Suprapubic skin (tissue), 4 donors: ENCODE results near the gene RASSF5. TPM values are rescaled to one million over a fixed set of nuclear protein-coding genes. Genes with fewer than 3 reads are reported as not detected.

Experiments used
- DNase-seq, 2 donors: peaks; one replicate each; pipeline ENCODE4 v3.0.0-alpha.2; 2019; ENCODE audit warnings: low spot score in 2 of 2
- H3K27ac ChIP-seq: fragments of 200-600 bp; sonication (generic); one replicate; pipeline ENCODE4 v1.5.1; 2019
- H3K27me3 ChIP-seq: fragments of 200-600 bp; sonication (generic); one replicate; pipeline ENCODE4 v1.5.1; 2019
- H3K36me3 ChIP-seq: fragments of 200-600 bp; sonication (generic); one replicate; pipeline ENCODE4 v1.5.1; 2019
- H3K4me1 ChIP-seq: fragments of 200-600 bp; sonication (generic); one replicate; pipeline ENCODE4 v1.5.1; 2019
- H3K4me3 ChIP-seq: fragments of 200-600 bp; sonication (generic); one replicate; pipeline ENCODE4 v1.5.1; 2019; ENCODE audit warnings: mild to moderate bottlenecking
- H3K9me3 ChIP-seq: fragments of 200-600 bp; sonication (generic); one replicate; pipeline ENCODE4 v1.5.1; 2019
- EP300 ChIP-seq: sonication (generic); formaldehyde crosslinking; IDR thresholded peaks from one replicate; pipeline ENCODE4 v1.6.1; 2017; ENCODE audit warnings: antibody characterized with exemption
- POLR2A ChIP-seq, 2 donors: fragments of 450-650 bp; IDR thresholded peaks; one replicate each; pipeline ENCODE4 v1.6.1; 2017; ENCODE audit warnings: antibody characterized with exemption in 2 of 2, mild to moderate bottlenecking in 2 of 2, moderate library complexity in 2 of 2
- POLR2AphosphoS5 ChIP-seq, 3 donors: sonication (generic); formaldehyde crosslinking; IDR thresholded peaks; one replicate each; pipeline ENCODE4 v1.6.1; 2017; ENCODE audit warnings: antibody characterized with exemption in 3 of 3
- WGBS: methylation state at CpG from one replicate; pipeline ENCODE4 v1.1.5; 2018; 5-methylcytosine and 5-hydroxymethylcytosine counted together
- total RNA-seq, 4 donors: library from RNA; depleted of rRNA; stranded (reverse); fragments of >200 nt; gene quantifications; one replicate each; pipeline ENCODE4 v1.1.0, GENCODE V29; 2016
- TF ChIP-seq, protein P1 (sequence below), 2 donors: fragments of 200-600 bp in 1 of 2; fragments of 450-650 bp in 1 of 2; sonication (generic) in 1 of 2; IDR thresholded peaks; one replicate each; pipeline ENCODE4 v1.5.1; 2016 to 2019; ENCODE audit warnings: antibody characterized with exemption in 2 of 2, mild to moderate bottlenecking in 1 of 2, moderate library complexity in 1 of 2

RASSF5 gene
- total RNA-seq, 4 donors from 2014 or later: 34.8 to 74.5 (median 64.9) TPM

DNA sequence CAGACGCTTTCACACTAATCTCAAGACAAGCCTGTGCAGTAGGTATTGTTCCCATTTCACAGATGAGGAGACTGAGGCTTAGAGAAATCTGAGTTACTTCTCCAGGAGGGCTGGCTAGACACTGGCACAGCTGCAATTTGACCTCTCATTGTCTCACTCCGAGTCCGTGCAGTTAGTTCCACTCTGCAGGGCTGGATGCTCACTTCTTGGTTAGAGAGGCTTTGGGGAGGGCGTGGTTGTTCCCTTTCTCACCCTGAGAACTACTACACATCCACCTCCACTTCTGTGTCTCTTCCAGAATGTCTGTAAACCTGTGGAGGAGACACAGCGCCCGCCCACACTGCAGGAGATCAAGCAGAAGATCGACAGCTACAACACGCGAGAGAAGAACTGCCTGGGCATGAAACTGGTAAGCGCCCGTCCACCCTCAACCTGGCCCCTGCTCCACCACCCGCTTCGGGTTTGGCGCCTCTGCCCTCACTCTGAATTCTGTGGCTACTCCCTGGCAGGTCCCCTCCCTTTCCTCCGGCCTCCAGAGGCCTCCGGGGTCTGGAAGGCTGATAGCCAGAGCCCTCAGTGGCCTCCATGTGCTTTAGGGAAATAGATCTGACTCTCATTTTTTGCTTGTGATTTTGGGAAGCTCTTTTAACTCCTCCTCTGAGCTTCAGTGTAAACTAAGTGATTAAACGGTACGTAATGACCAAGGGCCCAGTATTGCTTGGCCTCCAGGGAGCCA, 75.8 kb downstream of the RASSF5 start:
- peaks cover 69% of the 10 kb centered on the region for H3K4me1 ChIP-seq
- no peak overlapping the region for H3K4me3 ChIP-seq
- TF ChIP-seq, protein P1, sequence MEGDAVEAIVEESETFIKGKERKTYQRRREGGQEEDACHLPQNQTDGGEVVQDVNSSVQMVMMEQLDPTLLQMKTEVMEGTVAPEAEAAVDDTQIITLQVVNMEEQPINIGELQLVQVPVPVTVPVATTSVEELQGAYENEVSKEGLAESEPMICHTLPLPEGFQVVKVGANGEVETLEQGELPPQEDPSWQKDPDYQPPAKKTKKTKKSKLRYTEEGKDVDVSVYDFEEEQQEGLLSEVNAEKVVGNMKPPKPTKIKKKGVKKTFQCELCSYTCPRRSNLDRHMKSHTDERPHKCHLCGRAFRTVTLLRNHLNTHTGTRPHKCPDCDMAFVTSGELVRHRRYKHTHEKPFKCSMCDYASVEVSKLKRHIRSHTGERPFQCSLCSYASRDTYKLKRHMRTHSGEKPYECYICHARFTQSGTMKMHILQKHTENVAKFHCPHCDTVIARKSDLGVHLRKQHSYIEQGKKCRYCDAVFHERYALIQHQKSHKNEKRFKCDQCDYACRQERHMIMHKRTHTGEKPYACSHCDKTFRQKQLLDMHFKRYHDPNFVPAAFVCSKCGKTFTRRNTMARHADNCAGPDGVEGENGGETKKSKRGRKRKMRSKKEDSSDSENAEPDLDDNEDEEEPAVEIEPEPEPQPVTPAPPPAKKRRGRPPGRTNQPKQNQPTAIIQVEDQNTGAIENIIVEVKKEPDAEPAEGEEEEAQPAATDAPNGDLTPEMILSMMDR (IDR thresholded peaks at IDR 0.05): no peak
- TF ChIP-seq EP300: no peak
- no peak for TF ChIP-seq POLR2A (IDR thresholded peaks at IDR 0.05)
- TF ChIP-seq POLR2AphosphoS5 (IDR thresholded peaks at IDR 0.05): no peak
- WGBS: 59% methylated on average over 17 of the region's 18 CpGs
- H3K36me3 ChIP-seq: peaks cover 33% of the 10 kb centered on the region
- no peaks in the 10 kb centered on the region for H3K27me3 ChIP-seq
- peak overlapping the region; percentile 26 for H3K27ac ChIP-seq
- DNase-seq: peak in 1 of 2 donors; percentile 58
- no peaks in the 10 kb centered on the region for H3K9me3 ChIP-seq

DNA sequence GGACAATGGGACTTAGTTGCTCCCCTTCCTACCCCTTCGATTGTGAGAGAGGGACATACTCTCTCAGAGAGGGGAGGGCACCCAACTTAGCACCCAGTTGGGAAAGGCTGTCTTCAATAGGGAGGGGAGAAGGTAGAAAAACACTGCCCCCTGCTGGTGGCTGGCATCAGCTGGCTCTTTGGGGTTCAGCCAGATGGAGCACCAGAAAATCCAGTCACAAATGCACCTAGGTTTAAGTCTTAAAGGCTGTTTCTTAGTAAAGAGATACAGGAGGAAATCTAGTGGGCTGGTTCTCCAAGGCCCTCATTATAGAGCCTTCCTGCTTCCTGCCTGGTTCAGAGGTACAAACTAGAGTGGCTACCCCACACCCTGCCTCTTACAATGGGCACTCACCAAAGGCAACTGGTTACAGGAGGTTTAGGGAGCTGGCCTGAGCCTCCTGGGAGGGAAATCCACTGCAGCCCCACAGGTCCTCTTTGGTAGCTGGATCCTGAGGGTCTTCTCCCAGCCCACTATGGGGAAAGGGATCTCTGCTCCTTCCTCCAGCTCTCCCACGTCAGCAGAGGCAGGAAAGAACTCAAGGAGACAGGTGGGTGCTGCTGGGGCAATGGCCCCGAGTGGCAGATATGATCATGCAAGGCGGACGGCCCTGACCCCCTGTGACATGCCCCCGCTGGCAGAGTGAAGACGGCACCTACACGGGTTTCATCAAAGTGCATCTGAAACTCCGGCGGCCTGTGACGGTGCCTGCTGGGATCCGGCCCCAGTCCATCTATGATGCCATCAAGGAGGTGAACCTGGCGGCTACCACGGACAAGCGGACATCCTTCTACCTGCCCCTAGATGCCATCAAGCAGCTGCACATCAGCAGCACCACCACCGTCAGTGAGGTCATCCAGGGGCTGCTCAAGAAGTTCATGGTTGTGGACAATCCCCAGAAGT, 76.6 kb downstream of the RASSF5 start:
- Histone ChIP-seq H3K4me3 (no peak overlapping the region), H3K9me3 (no peaks in the 10 kb centered on the region), H3K27ac (peak overlapping the region; percentile 26), H3K4me1 (peaks cover 76% of the 10 kb centered on the region), H3K36me3 (peaks cover 37% of the 10 kb centered on the region), H3K27me3 (no peaks in the 10 kb centered on the region)
- peak in 1 of 2 donors; percentile 82 for DNase-seq
- TF ChIP-seq POLR2A (IDR thresholded peaks at IDR 0.05) (no peak), EP300 (no peak), POLR2AphosphoS5 (IDR thresholded peaks at IDR 0.05) (no peak)
- TF ChIP-seq, protein P1 (IDR thresholded peaks at IDR 0.05): peak; percentile 87 to 95
- WGBS: 72% methylated on average over 10 of the region's 16 CpGs

DNA sequence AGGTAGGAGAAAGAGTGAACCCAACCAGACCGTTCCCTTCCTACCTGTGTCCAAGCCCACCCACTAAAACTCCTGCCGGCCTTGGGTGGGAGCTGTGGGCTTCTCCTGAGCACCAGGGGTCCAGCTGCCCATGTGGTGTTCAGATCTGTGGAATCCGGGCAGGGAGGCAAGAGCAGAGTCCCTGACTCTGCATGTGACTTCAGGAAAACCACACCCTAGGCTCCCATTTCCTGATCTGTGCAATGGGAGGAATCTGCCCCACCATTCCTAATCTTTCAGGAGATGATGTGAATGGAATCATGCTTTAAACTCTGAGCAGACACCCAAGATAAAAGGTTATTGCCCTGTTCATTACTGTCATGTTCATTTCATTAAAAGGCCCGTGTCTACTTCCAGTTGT, 77.4 kb downstream of the RASSF5 start:
- TF ChIP-seq POLR2AphosphoS5 (IDR thresholded peaks at IDR 0.05): no peak
- TF ChIP-seq POLR2A (IDR thresholded peaks at IDR 0.05): no peak
- TF ChIP-seq, protein P1 (IDR thresholded peaks at IDR 0.05): no peak
- TF ChIP-seq EP300: no peak
- H3K4me1 ChIP-seq: peaks cover 77% of the 10 kb centered on the region
- no peaks in the 10 kb centered on the region for H3K9me3 ChIP-seq
- peak in 1 of 2 donors; percentile 51 for DNase-seq
- no peaks in the 10 kb centered on the region for H3K27me3 ChIP-seq
- H3K27ac ChIP-seq: no peak overlapping the region
- peaks cover 41% of the 10 kb centered on the region for H3K36me3 ChIP-seq
- 55% methylated on average over 4 of the region's 4 CpGs for WGBS
- H3K4me3 ChIP-seq: no peak overlapping the region

DNA sequence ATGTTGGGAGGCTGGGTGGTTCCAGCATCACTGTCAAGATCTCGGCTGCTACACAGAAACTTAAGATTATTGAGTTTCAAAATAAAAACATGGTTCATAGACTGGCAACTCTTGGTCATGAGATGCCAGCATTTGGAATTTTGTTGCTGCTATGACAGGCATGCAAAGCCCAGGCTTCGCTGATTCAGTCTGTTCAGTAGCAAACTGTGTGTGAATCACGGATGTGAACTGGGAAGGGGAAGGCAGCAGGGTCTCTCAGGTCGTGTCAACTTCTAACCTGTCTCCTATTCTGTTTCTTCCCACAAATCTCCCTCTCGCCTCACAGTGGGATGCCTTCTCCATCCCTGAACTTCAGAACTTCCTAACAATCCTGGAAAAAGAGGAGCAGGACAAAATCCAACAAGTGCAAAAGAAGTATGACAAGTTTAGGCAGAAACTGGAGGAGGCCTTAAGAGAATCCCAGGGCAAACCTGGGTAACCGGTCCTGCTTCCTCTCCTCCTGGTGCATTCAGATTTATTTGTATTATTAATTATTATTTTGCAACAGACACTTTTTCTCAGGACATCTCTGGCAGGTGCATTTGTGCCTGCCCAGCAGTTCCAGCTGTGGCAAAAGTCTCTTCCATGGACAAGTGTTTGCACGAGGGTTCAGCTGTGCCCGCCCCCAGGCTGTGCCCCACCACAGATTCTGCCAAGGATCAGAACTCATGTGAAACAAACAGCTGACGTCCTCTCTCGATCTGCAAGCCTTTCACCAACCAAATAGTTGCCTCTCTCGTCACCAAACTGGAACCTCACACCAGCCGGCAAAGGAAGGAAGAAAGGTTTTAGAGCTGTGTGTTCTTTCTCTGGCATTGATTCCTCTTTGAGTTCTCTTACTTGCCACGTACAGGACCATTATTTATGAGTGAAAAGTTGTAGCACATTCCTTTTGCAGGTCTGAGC, 79.4 kb downstream of the RASSF5 start:
- WGBS: 49% methylated on average over 13 of the region's 13 CpGs
- Histone ChIP-seq H3K27me3 (no peaks in the 10 kb centered on the region), H3K4me1 (peaks cover 81% of the 10 kb centered on the region), H3K9me3 (no peaks in the 10 kb centered on the region), H3K27ac (peak overlapping the region; percentile 88), H3K36me3 (peaks cover 54% of the 10 kb centered on the region), H3K4me3 (no peak overlapping the region)
- DNase-seq: no peak
- TF ChIP-seq POLR2AphosphoS5 (IDR thresholded peaks at IDR 0.05) (no peak), POLR2A (IDR thresholded peaks at IDR 0.05) (no peak), EP300 (no peak)
- TF ChIP-seq, protein P1 (IDR thresholded peaks at IDR 0.05): no peak
